ENCODE results near the gene KLK10. TPM values are rescaled to one million over a fixed set of nuclear protein-coding genes. Genes with fewer than 3 reads are reported as not detected.

KLK10 gene
- 1.4 TPM in 1 of 2 replicates, not detected in the other for total RNA-seq

GRCh38 chr19:51019544-51019925, at the start of gene KLK10:
KLK10 (minus strand) TSS chr19:51019709; CDS start chr19:51019130, 579 bp downstream.

GRCh38 chr19:51064534-51065220, 45.2 kb upstream of the KLK10 start, which contains the start of gene KLK13:
KLK13 (minus strand) TSS chr19:51065092; CDS start chr19:51065067, 25 bp downstream.

GRCh38 chr19:51034704-51035103, 15.2 kb upstream of the KLK10 start, which contains the start of gene KLK12:
KLK12 (minus strand) TSS chr19:51035002; CDS start chr19:51034621, 381 bp downstream.

GRCh38 chr19:51026554-51026831, 7.0 kb upstream of the KLK10 start, which contains the start of gene KLK11:
KLK11 (minus strand) TSS chr19:51026616; CDS start chr19:51025631, 985 bp downstream.

GRCh38 chr19:51001515-51001914, 18.0 kb downstream of the KLK10 start, which contains the start of gene KLK8:
KLK8 (minus strand) TSS chr19:51001604; CDS start chr19:51001167, 437 bp downstream.

GRCh38 chr19:50983625-50984292, 35.8 kb downstream of the KLK10 start, which contains the start of gene KLK7:
KLK7 (minus strand) TSS chr19:50983917; CDS start chr19:50982399, 1,518 bp downstream.

GRCh38 chr19:50969413-50969760, 50.1 kb downstream of the KLK10 start, which contains the start of gene KLK6:
KLK6 (minus strand) TSS chr19:50969591; CDS start chr19:50968104, 1,487 bp downstream.

Other genes starting within 250 kb of the KLK10 start
- gene GPR32, start 249.2 kb downstream of the KLK10 start, total RNA-seq = not detected in 2 replicates
- not detected in 2 replicates for gene ACP4, start 229.3 kb downstream of the KLK10 start, total RNA-seq
- gene KLK1, start 195.9 kb downstream of the KLK10 start, total RNA-seq = not detected in 2 replicates
- not detected in 2 replicates for gene KLK15, start 186.1 kb downstream of the KLK10 start, total RNA-seq
- gene KLK3, start 164.8 kb downstream of the KLK10 start, total RNA-seq = not detected in 2 replicates
- gene KLK2, start 146.3 kb downstream of the KLK10 start, total RNA-seq = not detected in 2 replicates
- gene KLK4, start 108.3 kb downstream of the KLK10 start, total RNA-seq = not detected in 2 replicates
- gene KLK5, start 66.7 kb downstream of the KLK10 start, total RNA-seq = not detected in 2 replicates
- not detected in 2 replicates for gene KLK6, start 50.1 kb downstream of the KLK10 start, total RNA-seq
- not detected in 2 replicates for gene KLK7, start 35.8 kb downstream of the KLK10 start, total RNA-seq
- not detected in 2 replicates for gene KLK8, start 18.1 kb downstream of the KLK10 start, total RNA-seq
- 0.93 TPM in 1 of 2 replicates, not detected in the other for gene KLK11, start 6.9 kb upstream of the KLK10 start, total RNA-seq
- gene KLK12, start 15.3 kb upstream of the KLK10 start, total RNA-seq = not detected in 2 replicates
- not detected in 2 replicates for gene KLK13, start 45.4 kb upstream of the KLK10 start, total RNA-seq
- gene KLK14, start 63.2 kb upstream of the KLK10 start, total RNA-seq = 0.12 TPM in 1 of 2 replicates, not detected in the other
- 17.4 and 25.4 TPM in 2 replicates for gene CTU1, start 88.7 kb upstream of the KLK10 start, total RNA-seq
- gene SIGLEC9, start 105.2 kb upstream of the KLK10 start, total RNA-seq = not detected in 2 replicates
- gene SIGLEC7, start 122.6 kb upstream of the KLK10 start, total RNA-seq = not detected in 2 replicates
- not detected in 2 replicates for gene CD33, start 205.4 kb upstream of the KLK10 start, total RNA-seq
- not detected in 2 replicates for gene SIGLECL1, start 231.4 kb upstream of the KLK10 start, total RNA-seq

All from pericardium fibroblast (primary cell).